GM06990 (cell line): ENCODE measurements around the gene KRT8.

ENCODE experiments used
- DNase-seq: peaks from one replicate; pipeline ENCODE4 v3.0.0-alpha.2; 2011; ENCODE audit not compliant: insufficient read length; ENCODE audit errors: extremely low read depth
- H3K27me3 ChIP-seq: replicated peaks from 2 replicates; pipeline ENCODE4 v1.6.0; 2011; ENCODE audit warnings: low read length; ENCODE audit not compliant: control insufficient read depth, insufficient read depth
- H3K36me3 ChIP-seq: 2 replicates; pipeline ENCODE4 v1.5.1; 2011; ENCODE audit warnings: low read length; ENCODE audit not compliant: control insufficient read depth, insufficient read depth
- H3K4me3 ChIP-seq: replicated peaks from 2 replicates; pipeline ENCODE4 v1.5.1; 2011; ENCODE audit warnings: low read depth, mild to moderate bottlenecking, control low read depth, low read length
- TF ChIP-seq, protein P1 (sequence below): IDR thresholded peaks from 2 replicates; pipeline ENCODE4 v1.5.1; 2011; ENCODE audit warnings: low read length, control low read depth, mild to moderate bottlenecking, inconsistent platforms; ENCODE audit not compliant: insufficient read depth, poor library complexity, severe bottlenecking

The KRT8 gene

DNA sequence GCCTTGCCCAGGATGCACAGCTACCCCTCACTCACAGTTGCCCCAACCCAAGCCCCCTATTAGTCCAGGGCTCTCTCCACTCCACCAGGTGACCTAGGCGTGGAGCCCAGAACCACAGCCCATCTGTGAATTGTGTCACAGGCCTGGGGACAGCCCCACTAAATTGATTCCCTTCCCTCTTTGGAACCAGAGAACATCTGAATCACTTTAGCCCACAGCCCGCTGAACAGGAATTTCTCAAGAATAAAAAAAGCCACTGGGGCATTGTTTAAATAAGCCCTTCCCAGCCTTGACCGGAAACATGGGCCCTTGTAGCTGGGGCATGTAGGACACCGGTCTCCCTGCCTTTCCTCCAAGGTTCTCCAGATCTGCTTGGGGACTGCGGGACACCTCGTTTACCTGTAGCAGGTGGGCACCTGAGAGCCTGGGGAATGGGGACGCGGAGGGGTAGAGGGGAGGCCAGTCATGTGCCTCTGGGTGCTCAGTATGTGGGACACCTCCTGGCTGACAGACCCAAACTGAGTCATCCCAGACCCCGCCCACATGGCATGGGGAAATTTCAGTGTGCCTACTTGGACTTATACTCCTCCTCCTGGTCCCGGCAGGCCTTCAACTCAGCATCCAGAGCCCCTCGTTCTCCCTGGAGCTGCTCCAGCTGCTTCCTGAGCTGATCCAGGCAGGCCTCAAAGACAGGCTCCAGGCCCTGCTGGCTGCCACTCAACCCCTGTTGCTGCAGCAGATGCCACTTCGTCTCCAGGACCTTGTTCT is 57.4 kb downstream of the KRT8 start:
- Histone ChIP-seq H3K36me3 (no peaks in the 10 kb centered on the region), H3K4me3 (no peak overlapping the region), H3K27me3 (no peaks in the 10 kb centered on the region; the same call in none of the 2 replicates)
- TF ChIP-seq, protein P1, sequence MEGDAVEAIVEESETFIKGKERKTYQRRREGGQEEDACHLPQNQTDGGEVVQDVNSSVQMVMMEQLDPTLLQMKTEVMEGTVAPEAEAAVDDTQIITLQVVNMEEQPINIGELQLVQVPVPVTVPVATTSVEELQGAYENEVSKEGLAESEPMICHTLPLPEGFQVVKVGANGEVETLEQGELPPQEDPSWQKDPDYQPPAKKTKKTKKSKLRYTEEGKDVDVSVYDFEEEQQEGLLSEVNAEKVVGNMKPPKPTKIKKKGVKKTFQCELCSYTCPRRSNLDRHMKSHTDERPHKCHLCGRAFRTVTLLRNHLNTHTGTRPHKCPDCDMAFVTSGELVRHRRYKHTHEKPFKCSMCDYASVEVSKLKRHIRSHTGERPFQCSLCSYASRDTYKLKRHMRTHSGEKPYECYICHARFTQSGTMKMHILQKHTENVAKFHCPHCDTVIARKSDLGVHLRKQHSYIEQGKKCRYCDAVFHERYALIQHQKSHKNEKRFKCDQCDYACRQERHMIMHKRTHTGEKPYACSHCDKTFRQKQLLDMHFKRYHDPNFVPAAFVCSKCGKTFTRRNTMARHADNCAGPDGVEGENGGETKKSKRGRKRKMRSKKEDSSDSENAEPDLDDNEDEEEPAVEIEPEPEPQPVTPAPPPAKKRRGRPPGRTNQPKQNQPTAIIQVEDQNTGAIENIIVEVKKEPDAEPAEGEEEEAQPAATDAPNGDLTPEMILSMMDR = no peak
- no peak for DNase-seq
